Liver (tissue), 9 donors: Measurements from ENCODE around the gene TXK. TPM values are rescaled to one million over a fixed set of nuclear protein-coding genes. Genes with fewer than 3 reads are reported as not detected.

Source experiments
- DNase-seq: peaks from one replicate; pipeline ENCODE4 v3.0.0-alpha.2; 2017; ENCODE audit warnings: low spot score
- H3K27ac ChIP-seq, 2 donors: one replicate each; pipeline ENCODE4 v1.7.0; 2013; ENCODE audit warnings: inconsistent platforms in 2 of 2, low read length in 2 of 2, control low read depth in 1 of 2, low read depth in 1 of 2, mild to moderate bottlenecking in 1 of 2
- H3K27me3 ChIP-seq, 4 donors: one replicate each; pipeline versions ENCODE4 v1.6.1 to v1.7.0; 2013; ENCODE audit warnings: low read length in 3 of 4, inconsistent platforms in 1 of 4, mild to moderate bottlenecking in 1 of 4, moderate library complexity in 1 of 4; ENCODE audit not compliant: control insufficient read depth in 4 of 4, insufficient read depth in 4 of 4
- H3K36me3 ChIP-seq, 4 donors: one replicate each; pipeline versions ENCODE4 v1.6.1 to v1.7.0; 2013; ENCODE audit warnings: low read length in 3 of 4, mild to moderate bottlenecking in 3 of 4, low read depth in 1 of 4, moderate library complexity in 1 of 4; ENCODE audit not compliant: control insufficient read depth in 4 of 4, insufficient read depth in 3 of 4
- H3K4me1 ChIP-seq, 4 donors: one replicate each; pipeline versions ENCODE4 v1.6.1 to v1.7.0; 2013; ENCODE audit warnings: low read length in 3 of 4, mild to moderate bottlenecking in 3 of 4, moderate library complexity in 1 of 4; ENCODE audit not compliant: control insufficient read depth in 4 of 4, insufficient read depth in 4 of 4
- H3K4me3 ChIP-seq, 3 donors: one replicate each; pipeline versions ENCODE4 v1.6.1 to v1.7.0; 2013; ENCODE audit warnings: low read length in 3 of 3, control low read depth in 1 of 3, low read depth in 1 of 3, mild to moderate bottlenecking in 1 of 3
- H3K9ac ChIP-seq, 2 donors: one replicate each; pipeline ENCODE4 v1.7.0; 2013; ENCODE audit warnings: low read length in 2 of 2, mild to moderate bottlenecking in 2 of 2, moderate library complexity in 2 of 2, control low read depth in 1 of 2, low read depth in 1 of 2
- H3K9me3 ChIP-seq, 4 donors: one replicate each; pipeline versions ENCODE4 v1.6.1 to v1.7.0; 2013; ENCODE audit warnings: low read length in 3 of 4; ENCODE audit not compliant: control insufficient read depth in 4 of 4
- CTCF ChIP-seq: fragments of 150-350 bp; IDR thresholded peaks from 2 replicates; pipeline ENCODE4 v1.5.1; 2017; ENCODE audit warnings: improper control_type of control experiment, low read depth, low read length; ENCODE audit not compliant: missing input control
- EGR1 ChIP-seq, 2 donors: IDR thresholded peaks; 2 replicates each; pipeline ENCODE4 v1.6.1; 2016 to 2018; ENCODE audit warnings: antibody characterized with exemption in 2 of 2, low read depth in 2 of 2
- FOXA1 ChIP-seq: IDR thresholded peaks from 2 replicates; pipeline ENCODE4 v1.6.1; 2016; ENCODE audit warnings: antibody characterized with exemption
- FOXA2 ChIP-seq: IDR thresholded peaks from 2 replicates; pipeline ENCODE4 v1.6.1; 2016; ENCODE audit warnings: antibody characterized with exemption
- GABPA ChIP-seq, 2 donors: IDR thresholded peaks in 1 of 2; conservative IDR thresholded peaks in 1 of 2; 2 replicates each; pipeline ENCODE4 v1.6.1; 2016; ENCODE audit warnings: antibody characterized with exemption in 2 of 2, mild to moderate bottlenecking in 1 of 2, moderate library complexity in 1 of 2
- HNF4A ChIP-seq, 2 donors: conservative IDR thresholded peaks; 2 replicates each; pipeline ENCODE4 v1.6.1; 2016; ENCODE audit warnings: antibody characterized with exemption in 2 of 2, mild to moderate bottlenecking in 2 of 2
- HNF4G ChIP-seq: IDR thresholded peaks from 2 replicates; pipeline ENCODE4 v1.6.1; 2016; ENCODE audit warnings: antibody characterized with exemption
- JUND ChIP-seq, 2 donors: IDR thresholded peaks; 2 replicates each; pipeline ENCODE4 v1.6.1; 2016; ENCODE audit warnings: antibody characterized with exemption in 2 of 2
- NR2F2 ChIP-seq: IDR thresholded peaks from 2 replicates; pipeline ENCODE4 v1.6.1; 2016; ENCODE audit warnings: antibody characterized with exemption
- REST ChIP-seq: IDR thresholded peaks from 2 replicates; pipeline ENCODE4 v1.6.1; 2016; ENCODE audit warnings: antibody characterized with exemption, mild to moderate bottlenecking
- SP1 ChIP-seq: IDR thresholded peaks from 2 replicates; pipeline ENCODE4 v1.6.1; 2018; ENCODE audit warnings: antibody characterized with exemption, mild to moderate bottlenecking
- YY1 ChIP-seq: IDR thresholded peaks from 2 replicates; pipeline ENCODE4 v1.6.1; 2016; ENCODE audit warnings: antibody characterized with exemption, mild to moderate bottlenecking
- WGBS: extraction: QIAGEN DNeasy Blood & Tissue Kit; methylation state at CpG from one replicate; pipeline ENCODE4 v1.1.7; 2013; 5-methylcytosine and 5-hydroxymethylcytosine counted together
- polyA plus RNA-seq, 2 donors: library from polyadenylated mRNA; stranded (reverse) in 1 of 2; unstranded in 1 of 2; fragments of 200-250 nt in 1 of 2; fragments of >200 nt in 1 of 2; fragmentation: Nextera tagmentation in 1 of 2; extraction: Ambion mirVana in 1 of 2; gene quantifications; one replicate each; pipeline versions ENCODE4 v1.2.1 to v1.2.3, GENCODE V29; 2013 to 2015
- total RNA-seq, 2 donors: library from RNA; depleted of rRNA; stranded (reverse); fragments of >200 nt; gene quantifications; one replicate each; pipeline ENCODE4 v1.2.3, GENCODE V29; 2014
- donor health status: healthy.
- donor health status: healthy.
- donor health status: healthy.
- donor health status: healthy.
- donor health status: healthy.

The TXK gene
- total and polyA plus RNA-seq, 4 donors = 0.43 to 4.9 (median 1.4) TPM

GRCh38 chr4:48065587-48066052, 68.4 kb downstream of the TXK start:
- Histone ChIP-seq H3K27me3 (no peaks in the 10 kb centered on the region), H3K9ac (no peak overlapping the region), H3K36me3 (no peaks in the 10 kb centered on the region), H3K9me3 (no peaks in the 10 kb centered on the region), H3K4me1 (no peaks in the 10 kb centered on the region), H3K27ac (no peak overlapping the region), H3K4me3 (no peak overlapping the region)
- no peak for DNase-seq
- 86% methylated on average over 1 of the region's 1 CpG for WGBS
- TF ChIP-seq REST (no peak), EGR1 (IDR thresholded peaks at IDR 0.05; ENCODE audit: low read depth in 2 of 2) (no peak), HNF4G (no peak), CTCF (no peak), JUND (IDR thresholded peaks at IDR 0.05) (no peak), YY1 (no peak), FOXA2 (no peak)

GRCh38 chr4:48064349-48064748, 69.7 kb downstream of the TXK start:
- TF ChIP-seq EGR1 (IDR thresholded peaks at IDR 0.05; ENCODE audit: low read depth in 2 of 2) (no peak), NR2F2 (no peak), GABPA (IDR thresholded peaks at IDR 0.05 in 1 of 2, conservative IDR thresholded peaks at IDR 0.05 in 1 of 2) (no peak), FOXA1 (no peak)
- Histone ChIP-seq H3K9ac (no peak overlapping the region), H3K9me3 (no peaks in the 10 kb centered on the region), H3K27ac (no peak overlapping the region), H3K27me3 (no peaks in the 10 kb centered on the region), H3K36me3 (no peaks in the 10 kb centered on the region), H3K4me1 (no peaks in the 10 kb centered on the region), H3K4me3 (no peak overlapping the region)
- no peak for DNase-seq
- 87% methylated on average over 3 of the region's 3 CpGs for WGBS

- Histone ChIP-seq H3K9ac (no peak overlapping the region), H3K27ac (no peak overlapping the region), H3K4me3 (no peak overlapping the region), H3K4me1 (no peaks in the 10 kb centered on the region), H3K9me3 (no peaks in the 10 kb centered on the region), H3K27me3 (no peaks in the 10 kb centered on the region), H3K36me3 (no peaks in the 10 kb centered on the region)
- TF ChIP-seq NR2F2 (no peak), HNF4A (conservative IDR thresholded peaks at IDR 0.05) (no peak), SP1 (no peak), JUND (IDR thresholded peaks at IDR 0.05) (no peak), YY1 (no peak)
- WGBS = 82% methylated on average over 5 of the region's 5 CpGs
- DNase-seq = no peak
Observed at GRCh38 chr4:48058617-48059530, 75.2 kb downstream of the TXK start.
